Mammary epithelial cell (primary cell): ENCODE results near the gene DARS1.

ENCODE experiments used
- CTCF ChIP-seq, 2 donors: IDR thresholded peaks in 1 of 2; conservative IDR thresholded peaks in 1 of 2; 2 replicates each; pipeline ENCODE4 v1.5.1; 2011 to 2012; ENCODE audit warnings: inconsistent platforms in 2 of 2, low read length in 2 of 2, mild to moderate bottlenecking in 2 of 2, control low read depth in 1 of 2, low read depth in 1 of 2; ENCODE audit not compliant: insufficient read depth in 1 of 2; ENCODE audit errors: extremely low read depth in 1 of 2
- EZH2 ChIP-seq: IDR thresholded peaks from 2 replicates; pipeline ENCODE4 v1.6.1; 2012; ENCODE audit warnings: low read length, inconsistent platforms, borderline replicate concordance

DNA sequence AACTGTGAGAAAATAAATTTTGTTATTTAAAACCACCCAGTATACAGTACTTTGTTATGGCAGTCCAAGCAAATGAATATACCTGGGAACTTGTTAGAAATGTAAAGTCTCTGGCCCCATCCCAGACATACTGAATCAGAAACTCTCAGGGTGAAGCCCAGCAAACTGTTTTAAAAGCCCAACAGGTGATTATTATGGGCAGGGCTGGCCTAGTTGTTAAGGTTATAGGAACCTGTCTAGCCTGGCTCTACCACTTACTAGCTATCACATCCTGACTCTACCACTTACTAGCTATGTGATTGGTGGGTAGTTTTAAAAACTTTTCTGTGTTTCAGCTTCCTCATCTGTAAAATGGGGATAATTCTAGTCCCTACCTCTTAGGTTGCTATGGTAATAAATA is 8.0 kb upstream of the DARS1 start:
- TF ChIP-seq EZH2 (no peak), CTCF (conservative IDR thresholded peaks at IDR 0.05 in 1 of 2, IDR thresholded peaks at IDR 0.05 in 1 of 2; ENCODE audit: extremely low read depth in 1 of 2, insufficient read depth in 1 of 2, low read depth in 1 of 2, low read length in 2 of 2) (no peak)
